Caco-2 (cell line): ENCODE results near the gene DEPDC7. TPM values are rescaled to one million over a fixed set of nuclear protein-coding genes. Genes with fewer than 3 reads are reported as not detected.

Experiments
- BruUV-seq: library from RNA; stranded (reverse); fragments of 400-500 nt; replicated peaks from 2 replicates; lab custom pipeline; 2021; lab: Mats Ljungman, UMichigan
- CTCF ChIA-PET: fragments of 300-600 bp; sonication (Branson Sonifier 250); formaldehyde crosslinking; loops from one replicate; lab custom pipeline; 2022; ENCODE audit warnings: antibody characterized with exemption; lab: Charles Lee
- POLR2A ChIA-PET: fragments of 300-600 bp; sonication (Branson Sonifier 250); formaldehyde crosslinking; loops from one replicate; lab custom pipeline; 2022; ENCODE audit warnings: antibody characterized with exemption; lab: Charles Lee
- DNase-seq, 2 experiments: peaks; one replicate each; pipeline versions ENCODE4 v3.0.0 to v3.0.0-alpha.2; 2020 to 2022
- H3K27me3 ChIP-seq: replicated peaks from 2 replicates; pipeline ENCODE4 v1.6.0; 2011; ENCODE audit warnings: low read length; ENCODE audit not compliant: control insufficient read depth, insufficient read depth
- H3K36me3 ChIP-seq: 2 replicates; pipeline ENCODE4 v1.5.1; 2011; ENCODE audit warnings: low read length; ENCODE audit not compliant: control insufficient read depth, insufficient read depth
- H3K4me1 ChIP-seq: fragments of 250-450 bp; sonication (Bioruptor Pico); 2 replicates; pipeline ENCODE4 v1.5.1; 2020; ENCODE audit warnings: mild to moderate bottlenecking
- H3K4me3 ChIP-seq: 2 replicates; pipeline ENCODE4 v1.5.1; 2011; ENCODE audit warnings: low read depth, mild to moderate bottlenecking, control low read depth, low read length
- H3K9me3 ChIP-seq: fragments of 250-450 bp; sonication (Bioruptor Pico); 2 replicates; pipeline ENCODE4 v1.5.1; 2020; ENCODE audit warnings: mild to moderate bottlenecking, moderate library complexity
- H3K27ac Mint-ChIP-seq: one replicate; pipeline ENCODE4 v1.8.0; 2022; ENCODE audit warnings: mixed read lengths; ENCODE audit not compliant: unreplicated experiment
- H3K27me3 Mint-ChIP-seq: one replicate; pipeline ENCODE4 v1.8.0; 2022; ENCODE audit warnings: mixed read lengths; ENCODE audit not compliant: insufficient read depth, unreplicated experiment
- H3K36me3 Mint-ChIP-seq: one replicate; pipeline ENCODE4 v1.8.0; 2022; ENCODE audit warnings: mild to moderate bottlenecking, mixed read lengths; ENCODE audit not compliant: insufficient read depth, unreplicated experiment
- H3K4me1 Mint-ChIP-seq: one replicate; pipeline ENCODE4 v1.8.0; 2022; ENCODE audit warnings: low read depth, mixed read lengths; ENCODE audit not compliant: unreplicated experiment
- H3K4me3 Mint-ChIP-seq: one replicate; pipeline ENCODE4 v1.8.0; 2022; ENCODE audit warnings: mild to moderate bottlenecking, moderate library complexity, mixed read lengths; ENCODE audit not compliant: unreplicated experiment
- H3K9me3 Mint-ChIP-seq: one replicate; pipeline ENCODE4 v1.8.0; 2022; ENCODE audit warnings: mixed read lengths; ENCODE audit not compliant: unreplicated experiment
- intact Hi-C: fragments of 100-400 bp; cut with micrococcal nuclease; formaldehyde crosslinking; loops from one replicate; pipeline ENCODE4 v1.10.0; 2022; ENCODE audit not compliant: unreplicated experiment
- total RNA-seq: library from RNA; stranded (reverse); gene quantifications from 2 replicates; pipeline ENCODE4 v1.2.3, GENCODE V29; 2022
- TF ChIP-seq, protein P1 (sequence below), 2 experiments: fragments of 200-600 bp in 1 of 2; IDR thresholded peaks; 1 replicate in 1 of 2; 2 replicates in 1 of 2; pipeline versions ENCODE4 v1.5.1 to v1.8.0; 2011 to 2022; ENCODE audit warnings: antibody characterized with exemption in 1 of 2, control low read depth in 1 of 2, inconsistent platforms in 1 of 2, low read depth in 1 of 2, low read length in 1 of 2, mild to moderate bottlenecking in 1 of 2, moderate library complexity in 1 of 2; ENCODE audit not compliant: insufficient read depth in 1 of 2, severe bottlenecking in 1 of 2, unreplicated experiment in 1 of 2

The DEPDC7 gene
- total RNA-seq, 1 experiment from 2014 or later, result 17.0 TPM

DNA sequence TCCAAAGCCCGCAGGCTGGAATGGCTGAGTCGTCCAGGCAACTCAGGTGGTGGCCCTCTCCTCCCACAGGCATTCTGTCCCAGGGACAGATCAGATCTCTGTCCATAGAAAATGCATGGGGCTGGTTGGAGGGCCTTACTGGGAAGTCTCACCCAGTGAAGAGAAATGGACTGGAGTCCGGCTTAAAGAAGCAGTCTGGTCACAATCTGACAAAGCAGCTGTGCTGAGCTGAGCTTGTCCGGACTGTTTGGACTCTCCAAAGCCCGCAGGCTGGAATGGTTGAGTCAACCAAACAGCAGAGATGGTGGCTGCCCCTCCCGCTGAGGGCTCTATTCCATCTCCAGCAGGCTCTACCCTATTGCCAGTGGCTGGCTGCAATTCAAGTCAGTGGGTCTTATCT is 14.4 kb upstream of the DEPDC7 start:
- H3K27ac Mint-ChIP-seq, result no peak overlapping the region
- H3K4me1 Mint-ChIP-seq, result no peaks in the 10 kb centered on the region
- Histone ChIP-seq H3K4me1 (peaks cover 6% of the 10 kb centered on the region; the same call in 1 of the 2 replicates), H3K36me3 (no peaks in the 10 kb centered on the region), H3K9me3 (peaks cover 7% of the 10 kb centered on the region; the same call in 1 of the 2 replicates), H3K27me3 (no peaks in the 10 kb centered on the region), H3K4me3 (no peak overlapping the region)
- TF ChIP-seq, protein P1, sequence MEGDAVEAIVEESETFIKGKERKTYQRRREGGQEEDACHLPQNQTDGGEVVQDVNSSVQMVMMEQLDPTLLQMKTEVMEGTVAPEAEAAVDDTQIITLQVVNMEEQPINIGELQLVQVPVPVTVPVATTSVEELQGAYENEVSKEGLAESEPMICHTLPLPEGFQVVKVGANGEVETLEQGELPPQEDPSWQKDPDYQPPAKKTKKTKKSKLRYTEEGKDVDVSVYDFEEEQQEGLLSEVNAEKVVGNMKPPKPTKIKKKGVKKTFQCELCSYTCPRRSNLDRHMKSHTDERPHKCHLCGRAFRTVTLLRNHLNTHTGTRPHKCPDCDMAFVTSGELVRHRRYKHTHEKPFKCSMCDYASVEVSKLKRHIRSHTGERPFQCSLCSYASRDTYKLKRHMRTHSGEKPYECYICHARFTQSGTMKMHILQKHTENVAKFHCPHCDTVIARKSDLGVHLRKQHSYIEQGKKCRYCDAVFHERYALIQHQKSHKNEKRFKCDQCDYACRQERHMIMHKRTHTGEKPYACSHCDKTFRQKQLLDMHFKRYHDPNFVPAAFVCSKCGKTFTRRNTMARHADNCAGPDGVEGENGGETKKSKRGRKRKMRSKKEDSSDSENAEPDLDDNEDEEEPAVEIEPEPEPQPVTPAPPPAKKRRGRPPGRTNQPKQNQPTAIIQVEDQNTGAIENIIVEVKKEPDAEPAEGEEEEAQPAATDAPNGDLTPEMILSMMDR (IDR thresholded peaks at IDR 0.05; ENCODE audit: insufficient read depth in 1 of 2, low read depth in 1 of 2, low read length in 1 of 2, severe bottlenecking in 1 of 2, unreplicated experiment in 1 of 2), result no peak
- BruUV-seq, result no TSS peak
- H3K36me3 Mint-ChIP-seq, result no peaks in the 10 kb centered on the region
- peaks cover 20% of the 10 kb centered on the region for H3K9me3 Mint-ChIP-seq
- no peak for DNase-seq
- POLR2A ChIA-PET, result no interaction called here
- intact Hi-C loops, result no loop called here
- no peak overlapping the region for H3K4me3 Mint-ChIP-seq
- CTCF ChIA-PET, result interaction anchor here (0.8 kb wide), 1 partner anchor 15 kb away, joined by 3 read pairs; the partner anchor contains the start of gene DEPDC7
- peaks cover 4% of the 10 kb centered on the region for H3K27me3 Mint-ChIP-seq

DNA sequence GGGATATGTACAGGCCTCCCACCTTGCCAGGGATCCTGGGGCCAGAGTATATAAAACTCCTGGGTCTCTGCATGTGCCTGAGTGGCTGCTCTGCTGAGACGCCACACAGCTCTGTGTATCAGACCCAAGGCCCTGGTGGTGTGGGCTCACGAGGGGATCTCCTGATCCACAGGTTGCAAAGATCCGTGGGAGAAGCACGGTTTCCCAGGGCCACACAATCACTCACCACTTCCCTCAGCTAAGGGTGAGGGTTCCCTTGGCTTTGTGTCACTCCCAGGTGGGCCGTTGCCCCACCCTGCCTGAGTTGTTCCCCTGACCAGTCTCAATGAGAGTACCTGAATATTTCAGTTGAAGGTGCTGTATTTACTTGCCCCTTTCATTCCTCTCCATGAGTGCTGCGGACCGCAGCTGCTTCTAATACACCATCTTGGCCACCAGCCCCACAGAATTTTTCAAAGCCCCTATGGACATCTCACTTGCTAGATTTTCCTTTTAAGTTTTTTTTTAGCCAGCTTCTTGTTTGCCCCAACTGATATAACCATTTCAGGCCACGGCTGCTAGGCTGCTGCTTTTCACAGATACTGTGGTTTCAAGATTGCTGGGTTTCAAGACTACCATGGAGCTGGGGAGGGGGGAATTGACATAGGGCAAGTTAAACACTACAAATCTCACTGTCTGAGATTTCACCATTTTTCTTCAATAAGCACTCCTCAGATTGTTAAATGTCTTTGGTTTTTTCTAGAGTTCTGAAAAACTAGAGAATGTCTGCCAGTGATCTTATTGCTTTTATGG is 13.7 kb upstream of the DEPDC7 start:
- Mint-ChIP-seq H3K36me3 (no peaks in the 10 kb centered on the region), H3K4me3 (no peak overlapping the region), H3K9me3 (peaks cover 20% of the 10 kb centered on the region), H3K27me3 (no peaks in the 10 kb centered on the region), H3K27ac (peak overlapping the region; percentile 28), H3K4me1 (no peaks in the 10 kb centered on the region)
- POLR2A ChIA-PET, result interaction anchor here (2.4 kb wide), 1 partner anchor 14 kb away, joined by 6 read pairs; the partner anchor contains the start of gene DEPDC7
- Histone ChIP-seq H3K27me3 (no peaks in the 10 kb centered on the region), H3K36me3 (no peaks in the 10 kb centered on the region), H3K4me1 (peaks cover 6% of the 10 kb centered on the region; the same call in 1 of the 2 replicates), H3K4me3 (no peak overlapping the region), H3K9me3 (peaks cover 7% of the 10 kb centered on the region; the same call in 1 of the 2 replicates)
- intact Hi-C loops, result no loop called here
- TF ChIP-seq, protein P1 (IDR thresholded peaks at IDR 0.05; ENCODE audit: insufficient read depth in 1 of 2, low read depth in 1 of 2, low read length in 1 of 2, severe bottlenecking in 1 of 2, unreplicated experiment in 1 of 2), result no peak
- CTCF ChIA-PET, result interaction anchor here (0.8 to 1.0 kb wide), 2 partner anchors 14 to 193 kb away, joined by 3 read pairs; partner anchors contain the start of gene DEPDC7
- BruUV-seq, result no TSS peak
- no peak for DNase-seq

DNA sequence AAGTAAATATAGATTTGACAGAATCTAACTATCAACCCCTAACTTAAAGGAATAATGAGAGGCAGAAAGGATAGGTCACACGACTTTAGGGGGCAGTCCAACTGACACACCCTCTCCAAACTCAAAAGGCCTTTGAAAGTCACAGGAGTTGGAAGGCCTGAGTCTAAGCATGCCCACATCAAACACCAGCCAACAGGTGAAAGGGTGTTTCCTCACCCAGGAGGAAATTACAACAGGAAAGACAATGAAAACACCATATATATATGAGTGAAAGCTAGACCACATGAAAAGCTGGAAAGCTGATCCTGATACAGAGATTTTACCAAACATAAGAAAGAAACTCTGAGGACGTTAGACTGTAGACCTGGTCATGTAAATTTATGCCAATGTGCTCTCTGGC is 10.5 kb upstream of the DEPDC7 start:
- H3K36me3 ChIP-seq, result no peaks in the 10 kb centered on the region
- no peaks in the 10 kb centered on the region for H3K27me3 Mint-ChIP-seq
- H3K4me3 ChIP-seq, result no peak overlapping the region
- intact Hi-C loops, result no loop called here
- H3K9me3 Mint-ChIP-seq, result peaks cover 3% of the 10 kb centered on the region
- no peaks in the 10 kb centered on the region for H3K27me3 ChIP-seq
- TF ChIP-seq, protein P1 (IDR thresholded peaks at IDR 0.05; ENCODE audit: insufficient read depth in 1 of 2, low read depth in 1 of 2, low read length in 1 of 2, severe bottlenecking in 1 of 2, unreplicated experiment in 1 of 2), result no peak
- CTCF ChIA-PET, result no interaction called here
- BruUV-seq, result no TSS peak
- H3K9me3 ChIP-seq, result no peaks in the 10 kb centered on the region
- H3K4me1 ChIP-seq, result peaks cover 6% of the 10 kb centered on the region; the same call in 1 of the 2 replicates
- H3K36me3 Mint-ChIP-seq, result no peaks in the 10 kb centered on the region
- DNase-seq, result no peak
- no peaks in the 10 kb centered on the region for H3K4me1 Mint-ChIP-seq
- no peak overlapping the region for H3K4me3 Mint-ChIP-seq
- H3K27ac Mint-ChIP-seq, result no peak overlapping the region
- POLR2A ChIA-PET, result no interaction called here
